DMS153 treated with DMSO at 0.1 percent for 48 hours (cell line): Measurements from ENCODE around the gene DDX41.

Source experiments
- DNase-seq: peaks from one replicate; lab custom pipeline; 2025; ENCODE audit not compliant: unreplicated experiment; lab: John Stamatoyannopoulos, UW

Gene DDX41

DNA sequence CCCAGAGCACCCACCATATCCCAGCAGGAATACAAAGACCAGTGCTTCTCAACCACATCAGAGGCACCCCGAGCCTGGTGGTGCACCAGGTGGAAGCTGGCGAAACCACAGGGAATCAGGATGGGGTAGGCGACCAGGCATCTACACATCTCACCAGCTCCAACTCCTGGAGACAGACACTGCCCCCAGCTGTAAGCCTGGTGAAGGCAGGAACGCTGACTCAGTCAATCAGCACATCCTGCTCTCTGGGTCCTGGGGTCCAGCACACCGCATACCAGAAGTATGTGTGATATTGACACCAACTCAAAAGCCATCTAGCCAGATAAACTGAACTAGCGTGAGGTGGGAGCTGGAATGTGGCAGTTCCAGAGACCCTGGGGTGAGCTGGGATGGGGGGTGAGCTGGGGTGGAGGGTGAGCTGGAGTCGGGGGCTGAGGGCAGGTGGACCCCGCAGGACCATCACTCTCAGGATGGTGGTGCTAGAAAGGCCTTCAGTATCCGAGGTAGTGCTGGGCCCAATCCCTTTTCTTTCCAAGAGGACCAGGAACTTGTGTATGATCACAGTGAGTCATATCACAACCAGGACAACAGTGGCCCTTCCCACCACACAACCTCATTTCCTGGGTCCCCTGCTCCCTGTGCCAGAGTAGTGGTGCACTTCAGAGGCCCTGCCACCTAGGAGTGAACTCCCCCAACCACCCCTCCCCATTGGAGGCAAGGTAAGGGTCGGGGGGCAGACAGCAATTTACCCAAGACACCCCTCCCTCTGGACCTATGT lies 45.8 kb downstream of the DDX41 start:
- no peak for DNase-seq

DNA sequence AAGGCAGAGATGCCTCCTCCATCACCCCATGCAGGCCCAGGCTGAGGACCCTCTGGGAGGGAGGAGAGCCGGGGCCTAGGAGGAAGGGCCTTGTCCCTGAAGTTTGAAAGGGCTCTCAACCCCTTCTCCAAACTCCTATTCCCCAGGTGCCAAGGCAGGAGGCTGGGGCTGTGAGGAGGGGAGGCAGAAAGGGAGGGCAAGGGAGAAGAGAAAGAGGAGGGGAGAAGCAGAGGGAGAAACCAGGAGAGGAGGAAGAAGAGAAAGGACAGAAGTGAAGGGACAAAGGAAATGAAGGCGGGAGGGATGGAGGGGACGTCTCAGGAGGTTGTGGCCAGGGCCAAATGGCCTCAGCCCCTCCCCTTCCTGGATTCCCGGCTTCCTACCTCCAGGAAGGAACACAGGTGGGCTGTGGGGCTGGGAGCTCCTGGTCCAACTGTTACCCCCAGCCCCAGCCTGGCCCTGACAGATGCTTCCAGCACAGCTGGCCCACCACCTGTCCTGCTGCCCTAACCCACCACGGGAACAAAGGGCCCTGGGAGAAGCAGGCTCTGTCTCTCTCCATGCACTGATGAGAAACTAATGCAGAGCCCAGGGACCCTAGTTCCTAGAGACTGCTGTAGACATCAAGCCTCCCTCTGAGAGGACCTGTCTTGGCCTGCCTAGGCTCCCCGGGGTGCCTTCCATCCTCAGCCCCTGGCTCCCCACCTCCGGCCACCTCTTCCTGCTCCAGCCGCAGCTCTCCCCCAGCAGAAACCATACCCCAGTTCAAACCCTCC lies 46.8 kb downstream of the DDX41 start:
- no peak for DNase-seq

DNA sequence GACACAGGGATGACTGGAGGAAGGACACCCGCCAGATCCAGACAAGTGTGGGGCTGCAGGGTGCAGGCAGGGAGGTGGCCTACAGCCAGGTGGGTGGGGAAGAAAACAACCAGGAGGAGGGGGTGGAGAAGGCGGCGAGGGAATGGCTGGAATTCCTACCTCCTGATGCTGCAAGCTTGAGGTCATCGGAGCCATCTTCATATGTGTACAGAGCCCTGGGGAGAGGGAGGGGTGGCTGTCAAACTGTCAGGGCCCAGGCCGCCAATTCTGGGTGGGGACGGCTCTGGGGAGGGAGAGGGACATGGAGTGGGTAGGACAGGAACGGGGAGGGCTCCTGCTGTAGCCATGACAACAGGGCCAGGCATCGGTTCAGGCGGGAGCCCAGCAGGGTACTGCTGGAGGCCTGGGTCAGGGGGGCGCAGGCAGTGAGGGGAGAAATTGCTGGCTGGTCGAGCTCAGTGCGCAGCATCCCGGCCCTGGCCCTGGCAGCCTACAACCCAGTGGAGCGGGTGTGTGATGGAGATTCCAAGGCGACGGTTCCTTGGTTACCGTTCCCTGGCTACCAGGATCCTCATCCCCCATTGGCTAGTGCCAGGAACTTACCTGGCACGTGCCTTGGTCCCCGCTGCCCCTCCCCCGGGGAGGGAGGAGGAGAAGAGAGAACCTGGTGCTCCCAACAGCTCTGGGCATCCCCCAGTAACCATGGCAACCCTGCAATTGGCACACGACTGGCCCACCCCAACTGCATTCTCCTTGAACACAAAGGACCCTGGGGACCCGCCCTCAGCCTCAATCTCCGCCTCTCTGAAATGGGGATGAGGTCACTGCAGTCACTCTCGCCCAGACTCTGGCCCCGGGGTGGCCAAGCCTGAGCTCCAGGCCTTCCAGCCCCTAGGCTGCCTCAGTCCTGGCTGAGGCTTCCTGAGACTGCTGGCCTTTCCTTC lies 47.8 kb downstream of the DDX41 start:
- no peak for DNase-seq

DNA sequence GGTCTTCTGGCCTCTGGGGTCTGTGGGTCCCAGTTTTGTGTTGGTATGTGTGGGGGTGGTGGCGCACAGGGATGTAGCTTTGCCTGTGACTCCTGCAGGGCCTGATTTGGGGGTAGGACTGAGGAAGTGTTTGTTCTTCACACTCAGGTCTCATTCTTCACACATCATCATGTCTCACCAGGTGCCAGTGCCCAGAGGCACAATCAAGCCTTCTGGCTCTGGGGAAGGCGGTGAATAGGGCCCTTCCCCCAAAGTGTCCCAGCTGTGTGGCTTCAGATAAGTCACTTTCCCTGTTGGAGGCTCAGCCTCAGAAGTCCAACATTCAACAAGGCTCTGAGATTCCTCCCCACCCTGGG lies 48.5 kb downstream of the DDX41 start:
- no peak for DNase-seq

DNA sequence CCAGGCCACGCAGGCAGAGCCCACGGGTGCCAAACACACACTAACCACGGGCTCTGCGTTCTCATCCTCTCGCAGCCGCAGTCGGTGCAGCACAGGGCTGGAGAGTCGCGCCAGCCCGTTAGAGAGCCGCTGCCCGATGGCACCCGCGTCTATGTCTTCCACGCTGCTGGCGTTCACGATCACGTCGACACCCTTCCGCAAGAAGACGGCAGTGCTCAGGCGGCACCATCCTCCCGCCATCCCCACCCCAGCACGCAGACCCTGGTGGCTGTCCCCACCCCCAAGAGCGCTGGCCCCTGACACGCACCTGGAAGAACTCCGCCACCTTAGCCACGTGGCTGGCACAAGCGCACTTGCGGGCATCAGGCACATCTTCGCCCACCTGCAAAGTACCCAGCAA lies 49.3 kb downstream of the DDX41 start:
- no peak for DNase-seq

DNA sequence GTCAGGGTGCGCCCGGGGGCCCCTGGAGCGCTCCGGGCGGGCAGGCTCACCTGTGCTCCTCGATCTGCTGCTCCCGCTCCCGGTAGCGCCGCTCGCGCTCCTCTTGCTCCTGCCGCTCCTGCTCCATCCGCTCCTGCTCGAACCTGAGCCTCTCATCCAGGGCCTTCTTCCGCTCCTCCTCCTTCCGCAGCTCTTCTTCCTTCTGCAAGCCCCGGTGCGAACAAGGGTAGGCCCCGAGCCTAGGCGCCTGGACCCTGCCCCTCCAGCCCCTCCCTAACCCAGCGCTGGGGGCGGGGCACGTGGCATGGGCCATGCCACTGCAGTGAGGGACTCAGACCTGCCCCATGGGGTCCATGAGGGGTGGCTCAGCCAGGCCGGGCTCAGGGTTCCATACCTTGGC lies 49.9 kb downstream of the DDX41 start:
- no peak for DNase-seq

DNA sequence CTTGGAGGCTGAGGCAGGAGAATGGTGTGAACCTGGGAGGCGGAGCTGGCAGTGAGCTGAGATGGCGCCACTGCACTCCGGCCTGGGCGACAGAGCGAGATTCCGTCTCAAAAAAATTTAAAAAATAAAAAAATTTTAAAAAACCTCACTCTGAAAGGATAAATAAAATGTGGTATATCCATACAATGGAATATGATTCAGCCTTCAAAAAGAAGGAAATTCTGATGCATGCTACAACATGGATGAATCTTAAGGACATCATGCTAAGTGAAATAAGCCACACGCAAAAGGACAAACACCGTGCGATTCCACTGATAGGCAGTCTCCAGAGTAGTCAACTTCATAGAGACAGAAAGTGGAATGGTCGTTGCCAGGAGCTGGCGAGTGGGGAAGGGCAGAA lies 51.7 kb downstream of the DDX41 start:
- no peak for DNase-seq

DNA sequence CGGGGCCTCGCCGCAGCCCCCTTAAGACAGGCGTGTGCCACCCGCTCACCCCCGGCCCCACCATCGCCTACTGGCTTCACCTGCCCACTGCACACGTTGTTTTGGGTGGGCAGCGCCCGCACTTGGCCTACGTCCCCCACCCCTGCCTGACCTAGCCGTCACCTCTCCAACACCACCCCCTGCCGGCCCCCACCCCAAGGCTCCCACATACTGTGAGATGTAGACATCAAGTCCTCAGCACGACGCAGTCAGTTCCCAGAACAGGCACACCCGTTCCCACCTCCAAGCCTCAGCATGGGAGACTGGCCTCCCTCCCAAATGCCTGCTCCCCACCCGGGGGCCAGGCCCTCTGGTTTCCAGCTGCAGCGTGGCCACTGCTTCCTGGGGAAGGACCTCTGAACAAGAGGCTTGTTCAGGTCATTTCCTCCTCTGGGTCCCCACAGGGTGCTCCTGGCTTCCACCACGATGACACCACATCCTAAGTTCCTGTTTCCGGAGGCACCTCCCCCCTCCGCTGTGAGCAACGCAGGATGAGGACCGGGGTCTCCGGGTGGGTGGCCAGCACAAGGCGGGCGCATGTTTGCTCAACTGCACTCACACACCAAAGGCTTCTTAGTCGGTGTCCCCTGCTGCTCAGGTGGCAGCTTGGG lies 54.6 kb downstream of the DDX41 start:
- no peak for DNase-seq
